Measurements from ENCODE around the gene TMEM248.
"Not testable (repeated sequence)": the region's sequence is repeated elsewhere in the genome, so short reads cannot be mapped to it uniquely, and the experiment has no call there.

Gene TMEM248, protein sequence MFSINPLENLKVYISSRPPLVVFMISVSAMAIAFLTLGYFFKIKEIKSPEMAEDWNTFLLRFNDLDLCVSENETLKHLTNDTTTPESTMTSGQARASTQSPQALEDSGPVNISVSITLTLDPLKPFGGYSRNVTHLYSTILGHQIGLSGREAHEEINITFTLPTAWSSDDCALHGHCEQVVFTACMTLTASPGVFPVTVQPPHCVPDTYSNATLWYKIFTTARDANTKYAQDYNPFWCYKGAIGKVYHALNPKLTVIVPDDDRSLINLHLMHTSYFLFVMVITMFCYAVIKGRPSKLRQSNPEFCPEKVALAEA
- total RNA-seq: 77.3 to 185 (median 147) reads per million in 9 experiments

DNA sequence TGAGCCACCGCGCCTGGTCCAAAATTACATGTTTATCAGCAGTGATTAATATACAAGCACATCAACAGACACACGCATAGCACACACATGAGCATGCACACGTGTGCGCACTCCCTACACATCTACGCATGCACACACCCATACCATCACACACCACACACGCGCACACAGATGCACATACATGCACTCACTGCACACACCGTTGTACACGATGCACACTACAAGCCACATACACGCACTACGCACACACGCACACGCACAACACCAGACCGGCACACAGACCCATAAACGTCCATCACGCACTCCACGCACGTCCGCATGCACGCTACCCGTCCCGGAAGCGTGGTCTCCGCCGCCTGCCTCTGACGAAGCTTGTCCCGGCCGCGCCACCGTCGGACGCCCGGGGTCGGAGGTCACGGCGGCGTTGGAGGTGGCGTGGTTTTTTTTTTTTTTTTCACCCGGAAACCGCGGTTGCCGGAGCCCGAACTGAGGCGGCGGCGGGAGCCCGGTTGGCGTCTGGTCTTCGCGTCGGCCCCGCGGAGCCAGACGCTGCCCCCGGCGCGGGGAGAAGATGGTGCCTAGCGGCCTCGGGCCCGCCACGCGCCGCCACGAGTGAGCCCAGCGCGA, at the start of gene TMEM248:
Gene TMEM248 (plus strand): TSS at position 457 of the 627 bp plus-strand sequence. CDS start 20,641 bp downstream, outside the sequence.
- Mint-ChIP-seq H3K4me1 (ENCODE audit: low read depth in 2 of 2) (peaks cover 24 to 28% of the 10 kb centered on the region in 2 donors), H3K9me3 (no peaks in the 10 kb centered on the region), H3K27ac (peak within 1 kb of the TSS; percentile 91 to 97), H3K27me3 (no peaks in the 10 kb centered on the region), H3K36me3 (ENCODE audit: insufficient read depth) (peaks cover 44% of the 10 kb centered on the region), H3K4me3 (peak within 1 kb of the TSS; percentile 89 to 91)
- DNase-seq: peak; percentile 91 to 93 (median 91)
- peak; percentile 88 for ATAC-seq (replicated peaks)

- no peak overlapping the region for H3K4me3 Mint-ChIP-seq
- H3K9me3 Mint-ChIP-seq: no peaks in the 10 kb centered on the region
- H3K27me3 Mint-ChIP-seq: no peaks in the 10 kb centered on the region
- H3K27ac Mint-ChIP-seq: no peak overlapping the region
- ATAC-seq (replicated peaks): no peak
- no peak for DNase-seq
- peaks cover 9% of the 10 kb centered on the region for H3K36me3 Mint-ChIP-seq (ENCODE audit: insufficient read depth)
- peaks cover 0 to 2% of the 10 kb centered on the region in 2 donors for H3K4me1 Mint-ChIP-seq (ENCODE audit: low read depth in 2 of 2)
Observed at GRCh38 chr7:66873476-66873875, 47.5 kb upstream of the TMEM248 start.

- Mint-ChIP-seq H3K9me3 (no peaks in the 10 kb centered on the region), H3K4me1 (ENCODE audit: low read depth in 2 of 2) (peaks cover 0 to 2% of the 10 kb centered on the region in 2 donors), H3K27ac (no peak overlapping the region), H3K27me3 (no peaks in the 10 kb centered on the region), H3K36me3 (ENCODE audit: insufficient read depth) (peaks cover 6% of the 10 kb centered on the region), H3K4me3 (no peak overlapping the region)
- ATAC-seq (replicated peaks) (no peak), DNase-seq (no peak)
Observed at GRCh38 chr7:66877577-66878300, 43.3 kb upstream of the TMEM248 start.

- not testable (repeated sequence) for ATAC-seq (replicated peaks); DNase-seq; H3K27me3 Mint-ChIP-seq; H3K27ac Mint-ChIP-seq; H3K4me1 Mint-ChIP-seq (ENCODE audit: low read depth in 2 of 2); H3K36me3 Mint-ChIP-seq (ENCODE audit: insufficient read depth); H3K9me3 Mint-ChIP-seq; H3K4me3 Mint-ChIP-seq
Observed at GRCh38 chr7:66878301-66878685, 42.7 kb upstream of the TMEM248 start.

- Mint-ChIP-seq H3K27ac (no peak overlapping the region), H3K36me3 (ENCODE audit: insufficient read depth) (peaks cover 13% of the 10 kb centered on the region), H3K4me3 (no peak overlapping the region), H3K4me1 (ENCODE audit: low read depth in 2 of 2) (peaks cover 0 to 2% of the 10 kb centered on the region in 2 donors), H3K27me3 (no peaks in the 10 kb centered on the region), H3K9me3 (no peaks in the 10 kb centered on the region)
- ATAC-seq (replicated peaks): no peak
- no peak for DNase-seq
Observed at GRCh38 chr7:66880053-66880452, 41.0 kb upstream of the TMEM248 start.

- H3K27ac Mint-ChIP-seq; H3K27me3 Mint-ChIP-seq; H3K9me3 Mint-ChIP-seq; H3K4me3 Mint-ChIP-seq; DNase-seq; H3K4me1 Mint-ChIP-seq (ENCODE audit: low read depth in 2 of 2); ATAC-seq (replicated peaks): not testable (repeated sequence)
- peaks cover 13% of the 10 kb centered on the region for H3K36me3 Mint-ChIP-seq (ENCODE audit: insufficient read depth)
Observed at GRCh38 chr7:66880577-66880976, 40.4 kb upstream of the TMEM248 start.

GRCh38 chr7:66883716-66884115, 37.3 kb upstream of the TMEM248 start:
- no peak overlapping the region for H3K4me3 Mint-ChIP-seq
- peaks cover 13% of the 10 kb centered on the region for H3K36me3 Mint-ChIP-seq (ENCODE audit: insufficient read depth)
- no peaks in the 10 kb centered on the region for H3K9me3 Mint-ChIP-seq
- no peaks in the 10 kb centered on the region for H3K4me1 Mint-ChIP-seq (ENCODE audit: low read depth in 2 of 2)
- no peak overlapping the region for H3K27ac Mint-ChIP-seq
- ATAC-seq (replicated peaks) (no peak), DNase-seq (no peak)
- H3K27me3 Mint-ChIP-seq: no peaks in the 10 kb centered on the region

DNA sequence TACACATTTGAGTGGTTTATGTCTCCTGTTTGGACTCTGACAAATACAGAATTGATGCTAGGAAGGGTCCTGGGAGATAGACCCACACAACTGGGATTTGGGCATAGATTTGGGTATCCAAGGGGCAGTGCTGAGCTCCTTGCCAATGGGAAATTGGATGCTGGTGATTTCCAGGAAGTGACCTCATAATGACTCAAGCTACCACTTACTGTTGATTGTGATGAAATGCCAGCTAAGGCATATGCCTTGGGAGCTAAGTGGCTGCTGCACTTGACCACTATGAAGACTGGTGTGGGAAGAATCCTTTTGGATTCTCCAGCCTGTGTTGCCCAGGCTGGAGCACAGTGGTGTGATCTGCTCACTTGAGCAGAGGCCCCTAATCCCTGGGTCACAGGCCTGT, 36.5 kb upstream of the TMEM248 start:
- H3K36me3 Mint-ChIP-seq (ENCODE audit: insufficient read depth): peaks cover 15% of the 10 kb centered on the region

DNA sequence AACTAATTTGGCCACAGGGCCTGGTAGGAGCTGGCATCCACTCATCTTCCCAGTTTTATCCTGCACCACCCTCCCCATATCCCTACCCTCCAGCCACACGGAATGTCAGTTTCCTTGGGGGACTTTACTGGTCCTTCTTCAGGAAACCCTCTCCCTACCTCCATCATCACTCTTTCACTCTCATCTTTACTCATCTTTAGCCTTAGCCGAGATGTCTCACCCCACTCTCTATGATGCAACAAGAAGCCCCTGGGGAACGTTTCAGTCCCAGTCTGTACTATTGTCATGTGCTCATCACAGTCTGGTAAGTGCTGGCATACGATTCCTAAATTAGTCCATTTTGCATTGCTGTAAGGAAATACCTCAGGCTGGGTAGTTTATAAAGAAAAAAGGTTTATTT, 34.9 kb upstream of the TMEM248 start:
- H3K27me3 Mint-ChIP-seq: no peaks in the 10 kb centered on the region
- no peaks in the 10 kb centered on the region for H3K4me1 Mint-ChIP-seq (ENCODE audit: low read depth in 2 of 2)
- DNase-seq: no peak
- no peak overlapping the region for H3K4me3 Mint-ChIP-seq
- no peak for ATAC-seq (replicated peaks)
- no peaks in the 10 kb centered on the region for H3K9me3 Mint-ChIP-seq
- H3K36me3 Mint-ChIP-seq (ENCODE audit: insufficient read depth): peaks cover 15% of the 10 kb centered on the region
- H3K27ac Mint-ChIP-seq: no peak overlapping the region

More for the DNA sequence above, 36.5 kb upstream of the TMEM248 start:
- not testable (repeated sequence) for DNase-seq; H3K27ac Mint-ChIP-seq; H3K9me3 Mint-ChIP-seq; H3K4me1 Mint-ChIP-seq (ENCODE audit: low read depth in 2 of 2); H3K27me3 Mint-ChIP-seq; H3K4me3 Mint-ChIP-seq; ATAC-seq (replicated peaks)

DNA sequence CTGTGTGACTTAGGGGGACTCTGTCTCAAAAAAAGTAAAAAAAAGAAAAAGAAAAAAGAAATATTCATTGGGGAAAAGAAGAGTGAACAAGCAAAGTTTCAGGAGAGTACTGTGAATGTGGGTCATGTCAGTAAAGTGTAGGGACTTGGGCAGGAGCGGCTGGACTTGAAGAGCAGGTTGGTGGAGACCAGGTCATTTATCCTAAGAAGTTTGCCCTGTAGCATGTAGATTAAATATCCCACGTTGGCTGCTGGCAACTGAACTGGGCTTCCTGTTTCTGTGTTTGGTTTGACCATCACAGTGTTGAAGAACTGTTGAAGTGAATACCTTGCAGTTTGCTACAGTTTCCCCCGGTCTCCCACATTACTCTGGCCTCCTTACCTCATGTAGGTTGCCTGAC, 32.8 kb upstream of the TMEM248 start:
- H3K9me3 Mint-ChIP-seq; H3K4me3 Mint-ChIP-seq; ATAC-seq (replicated peaks); H3K36me3 Mint-ChIP-seq (ENCODE audit: insufficient read depth); H3K27me3 Mint-ChIP-seq; DNase-seq; H3K4me1 Mint-ChIP-seq (ENCODE audit: low read depth in 2 of 2): not testable (repeated sequence)
- peak overlapping the region in 1 of 2 donors; percentile 25 for H3K27ac Mint-ChIP-seq

DNA sequence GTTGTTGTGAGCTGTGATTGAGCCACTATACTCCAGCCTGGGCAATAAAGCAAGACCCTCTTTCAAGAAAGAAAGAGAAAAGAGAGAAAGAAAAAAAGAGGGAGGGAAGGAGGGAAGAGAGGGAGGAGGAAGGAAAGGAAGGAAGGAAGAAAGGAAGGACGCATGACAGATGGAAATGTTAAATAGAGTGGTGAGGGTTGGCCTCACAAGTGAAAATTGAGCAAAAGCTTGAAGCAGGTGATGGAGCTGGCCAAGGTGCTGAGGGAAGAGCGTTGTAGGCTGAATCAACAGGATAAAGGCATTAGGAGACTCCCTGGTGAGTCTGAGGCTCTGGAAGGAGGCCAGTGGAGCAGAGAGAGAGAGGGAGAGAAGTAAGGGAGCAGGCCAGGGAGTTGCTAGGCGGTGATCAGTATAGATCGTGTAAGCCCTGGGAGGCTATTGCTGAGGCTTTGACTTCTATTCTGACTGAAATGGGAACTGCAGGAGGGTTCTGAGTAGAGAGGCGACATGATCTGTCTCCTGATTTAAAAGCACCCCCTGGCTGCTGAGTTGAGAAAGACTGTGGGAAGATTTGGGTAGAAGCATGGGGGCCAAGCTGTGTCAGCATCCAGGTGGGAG, 26.5 kb upstream of the TMEM248 start:
- DNase-seq (no peak), ATAC-seq (replicated peaks) (no peak)
- no peaks in the 10 kb centered on the region for H3K9me3 Mint-ChIP-seq
- peaks cover 2% of the 10 kb centered on the region for H3K36me3 Mint-ChIP-seq (ENCODE audit: insufficient read depth)
- H3K27ac Mint-ChIP-seq: peak overlapping the region; percentile 9 to 29
- no peaks in the 10 kb centered on the region for H3K27me3 Mint-ChIP-seq
- no peaks in the 10 kb centered on the region for H3K4me1 Mint-ChIP-seq (ENCODE audit: low read depth in 2 of 2)
- H3K4me3 Mint-ChIP-seq: no peak overlapping the region

DNA sequence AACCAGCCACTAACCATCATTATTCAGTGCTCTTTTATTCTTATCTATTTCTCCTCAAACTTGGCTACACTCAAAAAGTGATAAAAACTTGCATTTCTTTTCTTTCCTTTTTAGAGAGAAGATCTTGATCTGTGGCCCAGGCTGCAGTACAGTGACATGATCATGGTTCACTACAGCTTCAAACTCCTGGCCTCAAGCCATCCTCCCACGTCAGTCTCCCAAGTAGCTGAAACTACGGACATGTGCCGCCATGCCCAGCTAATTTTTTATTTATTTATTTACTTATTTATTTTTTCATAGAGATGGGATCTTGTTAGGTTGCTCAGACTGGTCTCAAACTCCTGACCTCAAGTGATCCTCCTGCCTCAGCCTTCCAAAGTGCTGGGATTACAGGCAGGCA, 24.6 kb upstream of the TMEM248 start:
- DNase-seq (no peak), ATAC-seq (replicated peaks) (no peak)
- Mint-ChIP-seq H3K4me1 (ENCODE audit: low read depth in 2 of 2) (no peaks in the 10 kb centered on the region), H3K9me3 (no peaks in the 10 kb centered on the region), H3K27me3 (no peaks in the 10 kb centered on the region), H3K4me3 (no peak overlapping the region), H3K36me3 (ENCODE audit: insufficient read depth) (peaks cover 2% of the 10 kb centered on the region), H3K27ac (no peak overlapping the region)

DNA sequence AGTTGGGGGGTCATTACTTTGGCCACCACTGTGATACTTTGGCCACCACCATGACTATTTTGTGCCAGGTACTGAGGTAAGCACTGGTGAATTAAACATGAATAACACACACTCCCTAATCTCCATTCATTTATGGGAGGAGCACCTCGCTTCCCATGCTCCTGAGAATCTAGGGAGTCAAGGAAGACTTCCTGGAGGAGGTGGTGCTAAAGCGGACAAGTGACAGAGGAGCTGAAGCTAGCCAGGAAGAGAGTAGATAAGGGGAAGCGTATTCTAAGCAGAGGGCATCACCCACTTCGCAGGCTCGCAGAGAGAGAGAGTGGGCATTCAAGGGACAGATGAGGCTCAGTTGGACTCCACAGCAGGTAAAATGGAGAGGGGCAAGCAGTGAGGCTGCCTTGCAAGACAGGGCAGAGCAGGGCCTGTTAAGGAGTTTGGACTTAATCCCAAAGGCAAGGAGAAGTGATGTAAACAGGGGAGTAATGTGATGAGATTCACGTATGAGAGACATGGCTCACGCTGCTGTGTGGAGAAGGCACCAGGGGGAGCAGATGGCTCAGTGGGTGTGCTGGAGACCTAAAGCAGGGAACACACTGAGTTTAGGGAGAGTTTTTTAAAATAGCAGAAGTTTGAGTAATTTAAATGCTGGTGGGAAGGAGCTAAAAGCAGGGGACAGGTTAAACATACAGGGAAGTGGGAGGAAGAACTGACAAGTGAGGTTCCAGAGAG, 21.3 kb upstream of the TMEM248 start:
- H3K36me3 Mint-ChIP-seq (ENCODE audit: insufficient read depth): peaks cover 5% of the 10 kb centered on the region
- H3K9me3 Mint-ChIP-seq: no peaks in the 10 kb centered on the region
- peak overlapping the region in 1 of 2 donors; percentile 29 for H3K27ac Mint-ChIP-seq
- DNase-seq: no peak
- H3K27me3 Mint-ChIP-seq: no peaks in the 10 kb centered on the region
- H3K4me3 Mint-ChIP-seq: no peak overlapping the region
- ATAC-seq (replicated peaks): no peak
- no peaks in the 10 kb centered on the region for H3K4me1 Mint-ChIP-seq (ENCODE audit: low read depth in 2 of 2)
